Measurements from ENCODE around the gene CLMP.

GRCh38 chr11:123073343-123074057 is 121.5 kb downstream of the CLMP start:
- TF ChIP-seq CTCF (IDR thresholded peaks at IDR 0.05) (no peak), POLR2A (IDR thresholded peaks at IDR 0.05) (no peak), EP300 (IDR thresholded peaks at IDR 0.05) (no peak)

Data from ovary (tissue), 3 donors.